ENCODE results near the gene CYP1B1.

The CYP1B1 gene

GRCh38 chr2:38074764-38075506 lies 1.0 kb downstream of the CYP1B1 start:
- peak; percentile 35 for DNase-seq (ENCODE audit: low spot score)

- no peak for DNase-seq (ENCODE audit: low spot score)
Observed at GRCh38 chr2:38074058-38074763, 1.7 kb downstream of the CYP1B1 start.

- DNase-seq (ENCODE audit: low spot score) = no peak
Observed at GRCh38 chr2:38073211-38074057, 2.5 kb downstream of the CYP1B1 start.

GRCh38 chr2:38070438-38070837 lies 5.5 kb downstream of the CYP1B1 start:
- DNase-seq (ENCODE audit: low spot score) = no peak

GRCh38 chr2:38068234-38068633 lies 7.7 kb downstream of the CYP1B1 start:
- no peak for DNase-seq (ENCODE audit: low spot score)

- no peak for DNase-seq (ENCODE audit: low spot score)
Observed at GRCh38 chr2:38066421-38067115, 9.4 kb downstream of the CYP1B1 start.

- no peak for DNase-seq (ENCODE audit: low spot score)
Observed at GRCh38 chr2:38065502-38066135, 10.3 kb downstream of the CYP1B1 start.

GRCh38 chr2:38064801-38065501 lies 11.0 kb downstream of the CYP1B1 start:
- no peak for DNase-seq (ENCODE audit: low spot score)

- no peak for DNase-seq (ENCODE audit: low spot score)
Observed at GRCh38 chr2:38060236-38061018, 15.5 kb downstream of the CYP1B1 start.

GRCh38 chr2:38057651-38058410 lies 18.1 kb downstream of the CYP1B1 start:
- peak; percentile 76 for DNase-seq (ENCODE audit: low spot score)

GRCh38 chr2:38056216-38056615 lies 19.7 kb downstream of the CYP1B1 start:
- DNase-seq (ENCODE audit: low spot score) = no peak

GRCh38 chr2:38045811-38046210 lies 30.1 kb downstream of the CYP1B1 start:
- DNase-seq (ENCODE audit: low spot score) = peak; percentile 8

GRCh38 chr2:38039121-38039910 lies 36.6 kb downstream of the CYP1B1 start:
- DNase-seq (ENCODE audit: low spot score) = no peak

- DNase-seq (ENCODE audit: low spot score) = no peak
Observed at GRCh38 chr2:38038682-38039081, 37.3 kb downstream of the CYP1B1 start.

- DNase-seq (ENCODE audit: low spot score) = peak; percentile 55
Observed at GRCh38 chr2:38037757-38038621, 38.0 kb downstream of the CYP1B1 start.

GRCh38 chr2:38037325-38037724 lies 38.6 kb downstream of the CYP1B1 start:
- no peak for DNase-seq (ENCODE audit: low spot score)

- DNase-seq (ENCODE audit: low spot score) = no peak
Observed at GRCh38 chr2:38035968-38036367, 40.0 kb downstream of the CYP1B1 start.

GRCh38 chr2:38033646-38034045 lies 42.3 kb downstream of the CYP1B1 start:
- no peak for DNase-seq (ENCODE audit: low spot score)
